ENCODE data around the gene MLC1.
A peak's percentile ranks its signal among the peaks of the same experiment; 100 is the strongest.

Gene MLC1

GRCh38 chr22:50035976-50036724 is 49.1 kb downstream of the MLC1 start:
- no peaks in the 10 kb centered on the region for H3K9me3 ChIP-seq (ENCODE audit: control insufficient read depth, insufficient read depth, low read depth, low read length)
- ChIA-PET CTCF (interaction anchor here (0.6 to 1.2 kb wide), 2 partner anchors 105 to 270 kb away, joined by 3 to 4 read pairs; no protein-coding TSS in a partner anchor), POLR2A (interaction anchor here (0.6 kb wide), 1 partner anchor 42 kb away, joined by 4 read pairs; no protein-coding TSS in a partner anchor)
- no peaks in the 10 kb centered on the region for H3K4me1 ChIP-seq (ENCODE audit: control insufficient read depth, insufficient read depth, low read length)
- no peak overlapping the region for H3K27ac ChIP-seq (ENCODE audit: extremely low read depth, low read depth, low read length)
- TF ChIP-seq ZBTB20 (tag by site-specific recombination; IDR thresholded peaks at IDR 0.05) = no peak
- no peak for TF ChIP-seq PATZ1 (tag by site-specific recombination; IDR thresholded peaks at IDR 0.05)
- TF ChIP-seq ZNF473 (tag by site-specific recombination; IDR thresholded peaks at IDR 0.05) = no peak
- no peak for TF ChIP-seq EGR2 (tag by site-specific recombination; IDR thresholded peaks at IDR 0.05; ENCODE audit: low read depth)
- no peak for TF ChIP-seq PRDM2 (tag by site-specific recombination; IDR thresholded peaks at IDR 0.05; ENCODE audit: borderline replicate concordance)
- no peak for TF ChIP-seq AEBP2 (tag by site-specific recombination; IDR thresholded peaks at IDR 0.05; ENCODE audit: borderline replicate concordance)
- TF ChIP-seq WT1 (tag by site-specific recombination; IDR thresholded peaks at IDR 0.05) = no peak
- H3K4me3 ChIP-seq (ENCODE audit: low read depth, low read length) = no peak overlapping the region
- H3K36me3 ChIP-seq (ENCODE audit: control insufficient read depth in 2 of 2, insufficient read depth in 1 of 2, low read length in 2 of 2) = no peaks in the 10 kb centered on the region

GRCh38 chr22:50035131-50035881 is 49.9 kb downstream of the MLC1 start:
- ChIA-PET POLR2A (no interaction called here), CTCF (interaction anchor here (0.6 to 2.4 kb wide), 2 partner anchors 9 to 105 kb away, joined by 3 to 8 read pairs; no protein-coding TSS in a partner anchor)
- no peak overlapping the region for H3K4me3 ChIP-seq (ENCODE audit: low read depth, low read length)
- TF ChIP-seq ZSCAN5A (tag by site-specific recombination; IDR thresholded peaks at IDR 0.05) (no peak), ZNF302 (tag by site-specific recombination; IDR thresholded peaks at IDR 0.05; ENCODE audit: low read depth) (no peak), ZFP3 (tag by site-specific recombination; IDR thresholded peaks at IDR 0.05; ENCODE audit: low read depth) (no peak), ZNF16 (tag by site-specific recombination; IDR thresholded peaks at IDR 0.05; ENCODE audit: low read depth) (no peak), ZIC2 (tag by site-specific recombination; IDR thresholded peaks at IDR 0.05) (peak; percentile 10; the same call in 1 of the 2 replicates), ZSCAN4 (tag by site-specific recombination; IDR thresholded peaks at IDR 0.05) (no peak), ZBTB48 (tag by site-specific recombination; IDR thresholded peaks at IDR 0.05) (no peak), ZNF626 (tag by site-specific recombination; IDR thresholded peaks at IDR 0.05) (no peak)
- H3K27ac ChIP-seq (ENCODE audit: extremely low read depth, low read depth, low read length) = no peak overlapping the region
- H3K36me3 ChIP-seq (ENCODE audit: control insufficient read depth in 2 of 2, insufficient read depth in 1 of 2, low read length in 2 of 2) = no peaks in the 10 kb centered on the region
- no peaks in the 10 kb centered on the region for H3K9me3 ChIP-seq (ENCODE audit: control insufficient read depth, insufficient read depth, low read depth, low read length)
- no peaks in the 10 kb centered on the region for H3K4me1 ChIP-seq (ENCODE audit: control insufficient read depth, insufficient read depth, low read length)

All from HEK293 (cell line).